ENCODE measurements around the gene DPEP1.

- TF ChIP-seq EZH2 (IDR thresholded peaks at IDR 0.05; ENCODE audit: low read length) (no peak), CTCF (optimal IDR thresholded peaks at IDR 0.05 in 1 of 3, IDR thresholded peaks at IDR 0.05 in 1 of 3, conservative IDR thresholded peaks at IDR 0.05 in 1 of 3; ENCODE audit: extremely low read depth in 1 of 3, insufficient read depth in 2 of 3, low read length in 3 of 3) (peak; percentile 53 to 82 (median 74))
Observed at GRCh38 chr16:89599451-89599858, 14.0 kb upstream of the DPEP1 start.

Measured in keratinocyte (primary cell).